ENCODE measurements around the gene BST2.

- TF ChIP-seq EP300 (IDR thresholded peaks at IDR 0.05; ENCODE audit: borderline replicate concordance) (no peak), RAD21 (IDR thresholded peaks at IDR 0.05; ENCODE audit: low read depth) (no peak), YY1 (IDR thresholded peaks at IDR 0.05; ENCODE audit: low read depth) (no peak), MAX (IDR thresholded peaks at IDR 0.05) (no peak), NFIC (IDR thresholded peaks at IDR 0.05) (no peak), TAF1 (IDR thresholded peaks at IDR 0.05; ENCODE audit: low read depth) (no peak), CEBPB (IDR thresholded peaks at IDR 0.05) (no peak)
Measured at GRCh38 chr19:17353386-17353785, 52.0 kb downstream of the BST2 start.
